PC-9 (cell line): ENCODE data around the gene MMS22L. TPM values are rescaled to one million over a fixed set of nuclear protein-coding genes. Genes with fewer than 3 reads are reported as not detected.

Experiments used
- BruUV-seq: library from RNA; stranded (reverse); fragments of 400-500 nt; replicated peaks from 2 replicates; lab custom pipeline; 2021; lab: Mats Ljungman, UMichigan
- CTCF ChIA-PET: fragments of 300-600 bp; sonication (Branson Sonifier 250); formaldehyde crosslinking; loops from one replicate; lab custom pipeline; 2022; ENCODE audit warnings: antibody characterized with exemption; lab: Charles Lee
- POLR2A ChIA-PET: fragments of 300-600 bp; sonication (Branson Sonifier 250); formaldehyde crosslinking; loops from one replicate; lab custom pipeline; 2022; ENCODE audit warnings: antibody characterized with exemption; ENCODE audit not compliant: unreplicated experiment; lab: Charles Lee
- DNase-seq, 2 experiments: peaks; one replicate each; pipeline versions ENCODE4 v3.0.0 to v3.0.0-alpha.2; 2015 to 2022; ENCODE audit warnings: mixed read lengths in 1 of 2
- H2AFZ ChIP-seq: fragments of 200-600 bp; sonication (generic); 2 replicates; pipeline ENCODE4 v1.8.1; 2017; ENCODE audit warnings: antibody characterized with exemption
- H3F3A ChIP-seq: fragments of 200-600 bp; sonication (generic); 2 replicates; pipeline ENCODE4 v1.8.1; 2017; ENCODE audit warnings: antibody characterized with exemption, mild to moderate bottlenecking, low read depth; ENCODE audit not compliant: insufficient read depth
- H3K27ac ChIP-seq: fragments of 200-600 bp; sonication (generic); 2 replicates; pipeline ENCODE4 v1.6.1; 2016; ENCODE audit warnings: mixed run types
- H3K27me3 ChIP-seq: fragments of 200-600 bp; sonication (generic); 2 replicates; pipeline ENCODE4 v1.6.1; 2016; ENCODE audit warnings: low read depth, mixed run types; ENCODE audit not compliant: insufficient read depth
- H3K36me3 ChIP-seq: fragments of 200-600 bp; sonication (generic); 2 replicates; pipeline ENCODE4 v1.6.1; 2016; ENCODE audit warnings: low read depth, mixed run types
- H3K4me1 ChIP-seq: fragments of 200-600 bp; sonication (generic); replicated peaks from 2 replicates; pipeline ENCODE4 v1.6.1; 2016; ENCODE audit warnings: mixed run types; ENCODE audit not compliant: insufficient read depth
- H3K4me2 ChIP-seq: fragments of 200-600 bp; sonication (generic); 2 replicates; pipeline ENCODE4 v1.6.1; 2017; ENCODE audit warnings: mixed run types
- H3K4me3 ChIP-seq: fragments of 200-600 bp; sonication (generic); 2 replicates; pipeline ENCODE4 v1.6.1; 2016; ENCODE audit warnings: mixed run types
- H3K79me2 ChIP-seq: fragments of 200-600 bp; sonication (generic); 2 replicates; pipeline ENCODE4 v1.6.1; 2017; ENCODE audit warnings: low read depth, mixed run types
- H3K9me2 ChIP-seq: fragments of 200-600 bp; sonication (generic); 2 replicates; pipeline ENCODE4 v1.8.1; 2017; ENCODE audit warnings: mild to moderate bottlenecking; ENCODE audit not compliant: insufficient read depth
- H3K9me3 ChIP-seq: fragments of 200-600 bp; sonication (generic); 2 replicates; pipeline ENCODE4 v1.8.1; 2016; ENCODE audit warnings: low read depth; ENCODE audit not compliant: insufficient read depth
- H4K20me1 ChIP-seq: fragments of 200-600 bp; sonication (generic); 2 replicates; pipeline ENCODE4 v1.8.1; 2017; ENCODE audit not compliant: insufficient read depth
- CTCF ChIP-seq: fragments of 200-600 bp; sonication (generic); conservative IDR thresholded peaks from 2 replicates; pipeline ENCODE4 v1.6.1; 2017; ENCODE audit warnings: mixed run types, antibody characterized with exemption, mild to moderate bottlenecking, moderate library complexity
- EZH2 ChIP-seq: fragments of 200-600 bp; sonication (generic); IDR thresholded peaks from 2 replicates; pipeline ENCODE4 v1.8.0; 2017; ENCODE audit warnings: antibody characterized with exemption, low read depth
- intact Hi-C: fragments of 100-400 bp; cut with micrococcal nuclease; formaldehyde crosslinking; loops from one replicate; pipeline ENCODE4 v1.10.0; 2022; ENCODE audit not compliant: unreplicated experiment
- total RNA-seq: library from RNA; stranded (reverse); gene quantifications from 2 replicates; pipeline ENCODE4 v1.2.3, GENCODE V29; 2021

MMS22L gene
- total RNA-seq, 1 experiment from 2014 or later: 43.6 TPM

DNA sequence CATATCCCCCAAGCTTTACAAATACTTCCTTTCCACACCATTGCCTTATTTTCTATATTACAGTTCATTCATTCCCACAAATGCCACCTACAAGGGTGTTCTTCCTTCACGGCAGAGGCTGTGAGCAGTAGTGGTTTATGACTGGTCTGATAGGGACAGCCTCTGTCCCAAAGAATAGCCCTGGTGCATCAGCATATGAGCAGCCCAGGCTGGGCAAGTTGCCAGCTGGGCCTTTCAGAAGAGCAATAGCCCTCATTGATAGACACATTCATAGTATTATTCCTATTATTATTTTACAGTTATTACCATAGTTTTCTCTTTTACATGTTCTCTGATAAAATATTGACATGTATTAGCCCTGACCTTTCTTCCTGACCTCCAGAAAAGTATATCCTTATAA lies 149.9 kb downstream of the MMS22L start:
- no peaks in the 10 kb centered on the region for H3K79me2 ChIP-seq
- H3K4me3 ChIP-seq: no peak overlapping the region
- no peaks in the 10 kb centered on the region for H3K9me3 ChIP-seq
- DNase-seq: no peak
- H2AFZ ChIP-seq: no peak overlapping the region
- no peaks in the 10 kb centered on the region for H3F3A ChIP-seq
- ChIA-PET POLR2A (no interaction called here), CTCF (no interaction called here)
- TF ChIP-seq EZH2 (no peak), CTCF (no peak)
- no peaks in the 10 kb centered on the region for H4K20me1 ChIP-seq
- H3K27me3 ChIP-seq: no peaks in the 10 kb centered on the region
- peaks cover 5% of the 10 kb centered on the region; the same call in 1 of the 2 replicates for H3K9me2 ChIP-seq
- H3K36me3 ChIP-seq: no peaks in the 10 kb centered on the region
- H3K4me1 ChIP-seq: no peaks in the 10 kb centered on the region
- no peak overlapping the region for H3K4me2 ChIP-seq
- no TSS peak for BruUV-seq
- H3K27ac ChIP-seq: no peak overlapping the region
- intact Hi-C loops: no loop called here

- H2AFZ ChIP-seq: no peak overlapping the region
- CTCF ChIA-PET: no interaction called here
- no TSS peak for BruUV-seq
Observed at GRCh38 chr6:97129106-97129505, 153.9 kb downstream of the MMS22L start.

DNA sequence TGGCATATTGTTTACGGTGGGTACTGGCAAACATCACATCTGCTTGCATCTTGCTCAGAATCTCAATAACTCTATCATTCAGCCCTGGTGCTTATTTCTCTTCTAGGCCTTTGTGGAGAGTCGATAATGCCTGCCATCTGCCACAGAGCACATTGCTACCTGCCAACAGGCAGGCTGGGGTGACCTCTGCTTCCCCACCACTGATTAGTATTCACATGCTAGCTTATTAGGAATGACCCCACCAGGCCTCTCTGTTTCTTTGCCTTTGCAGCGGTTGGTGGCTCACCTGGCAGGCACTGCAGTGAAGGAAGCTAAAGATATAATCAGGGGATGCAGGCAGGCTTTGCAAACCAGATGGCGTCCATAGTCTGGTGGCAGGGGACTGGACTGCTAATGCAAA lies 154.5 kb downstream of the MMS22L start:
- Histone ChIP-seq H3K27ac (no peak overlapping the region), H3K4me1 (no peaks in the 10 kb centered on the region), H4K20me1 (no peaks in the 10 kb centered on the region), H3K4me2 (no peak overlapping the region), H3K9me3 (no peaks in the 10 kb centered on the region), H3K79me2 (no peaks in the 10 kb centered on the region), H3K9me2 (peaks cover 5% of the 10 kb centered on the region; the same call in 1 of the 2 replicates), H3K4me3 (no peak overlapping the region), H3K27me3 (no peaks in the 10 kb centered on the region), H3F3A (no peaks in the 10 kb centered on the region), H2AFZ (no peak overlapping the region), H3K36me3 (no peaks in the 10 kb centered on the region)
- ChIA-PET POLR2A (no interaction called here), CTCF (no interaction called here)
- intact Hi-C loops: no loop called here
- TF ChIP-seq EZH2 (no peak), CTCF (no peak)
- DNase-seq: no peak
- BruUV-seq: no TSS peak

More at GRCh38 chr6:97129106-97129505, 153.9 kb downstream of the MMS22L start:
- intact Hi-C loops: no loop called here
- H3K36me3 ChIP-seq: no peaks in the 10 kb centered on the region
- H3K4me2 ChIP-seq: no peak overlapping the region
- H3K27ac ChIP-seq: no peak overlapping the region
- H3K79me2 ChIP-seq: no peaks in the 10 kb centered on the region
- TF ChIP-seq EZH2: no peak
- TF ChIP-seq CTCF: no peak
- no peaks in the 10 kb centered on the region for H3F3A ChIP-seq
- H3K9me3 ChIP-seq: no peaks in the 10 kb centered on the region
- POLR2A ChIA-PET: no interaction called here
- no peaks in the 10 kb centered on the region for H3K4me1 ChIP-seq
- H3K4me3 ChIP-seq: no peak overlapping the region
- no peak for DNase-seq
- no peaks in the 10 kb centered on the region for H3K27me3 ChIP-seq
- peaks cover 5% of the 10 kb centered on the region; the same call in 1 of the 2 replicates for H3K9me2 ChIP-seq
- H4K20me1 ChIP-seq: no peaks in the 10 kb centered on the region
